ENCODE data around the gene YTHDC2. TPM values are rescaled to one million over a fixed set of nuclear protein-coding genes. Genes with fewer than 3 reads are reported as not detected.

Gene YTHDC2
- total RNA-seq, 4 donors from 2014 or later: 39.8 to 50.3 (median 41.5) TPM

GRCh38 chr5:113607361-113607760 is 93.9 kb downstream of the YTHDC2 start:
- Histone ChIP-seq H3K27me3 (no peaks in the 10 kb centered on the region), H3K36me3 (no peaks in the 10 kb centered on the region), H3K27ac (no peak overlapping the region), H3K4me1 (peaks cover 0 to 7% (median 0%) of the 10 kb centered on the region in 4 donors), H3K9me3 (no peaks in the 10 kb centered on the region), H3K4me3 (no peak overlapping the region)
- DNase-seq (ENCODE audit: low spot score in 2 of 2): no peak
- WGBS, 2 donors: 69 to 83% methylated on average over 3 of the region's 3 CpGs
- TF ChIP-seq POLR2A (IDR thresholded peaks at IDR 0.05) (no peak), EP300 (IDR thresholded peaks at IDR 0.05) (no peak)

- Histone ChIP-seq H3K9me3 (no peaks in the 10 kb centered on the region), H3K4me1 (peaks cover 0 to 7% (median 0%) of the 10 kb centered on the region in 4 donors), H3K4me3 (no peak overlapping the region), H3K36me3 (no peaks in the 10 kb centered on the region), H3K27me3 (no peaks in the 10 kb centered on the region), H3K27ac (no peak overlapping the region)
- DNase-seq (ENCODE audit: low spot score in 2 of 2): no peak
- WGBS, 2 donors: 58 to 63% methylated on average over 3 of the region's 3 CpGs
- TF ChIP-seq CTCF (IDR thresholded peaks at IDR 0.05) (no peak), EP300 (IDR thresholded peaks at IDR 0.05) (no peak), POLR2A (IDR thresholded peaks at IDR 0.05) (no peak)
These were observed 94.7 kb downstream of the YTHDC2 start for GRCh38 chr5:113608113-113608596.

GRCh38 chr5:113612060-113612496 is 98.6 kb downstream of the YTHDC2 start:
- Histone ChIP-seq H3K27ac (no peak overlapping the region), H3K27me3 (no peaks in the 10 kb centered on the region), H3K4me1 (no peaks in the 10 kb centered on the region), H3K9me3 (no peaks in the 10 kb centered on the region), H3K36me3 (no peaks in the 10 kb centered on the region), H3K4me3 (no peak overlapping the region)
- TF ChIP-seq POLR2A (IDR thresholded peaks at IDR 0.05) (no peak), CTCF (IDR thresholded peaks at IDR 0.05) (peak; percentile 48 to 71 (median 54))
- no peak for DNase-seq (ENCODE audit: low spot score in 2 of 2)
- 1 to 3% methylated on average over 4 of the region's 4 CpGs for WGBS, 2 donors

- DNase-seq (ENCODE audit: low spot score in 2 of 2): no peak
- Histone ChIP-seq H3K9me3 (no peaks in the 10 kb centered on the region), H3K4me1 (no peaks in the 10 kb centered on the region), H3K27ac (no peak overlapping the region), H3K36me3 (no peaks in the 10 kb centered on the region), H3K27me3 (no peaks in the 10 kb centered on the region), H3K4me3 (no peak overlapping the region)
- 28 to 41% methylated on average over 1 of the region's 1 CpG for WGBS, 2 donors
- no peak for TF ChIP-seq CTCF (IDR thresholded peaks at IDR 0.05)
- TF ChIP-seq EP300 (IDR thresholded peaks at IDR 0.05): no peak
- no peak for TF ChIP-seq POLR2A (IDR thresholded peaks at IDR 0.05)
These were observed 100.7 kb downstream of the YTHDC2 start for GRCh38 chr5:113614191-113614590.

- no peaks in the 10 kb centered on the region for H3K9me3 ChIP-seq
- H3K4me1 ChIP-seq: no peaks in the 10 kb centered on the region
- WGBS, 2 donors: 32% methylated on average over 2 of the region's 2 CpGs
- H3K27me3 ChIP-seq: no peaks in the 10 kb centered on the region
- no peaks in the 10 kb centered on the region for H3K36me3 ChIP-seq
- no peak for TF ChIP-seq POLR2A (IDR thresholded peaks at IDR 0.05)
- no peak for TF ChIP-seq CTCF (IDR thresholded peaks at IDR 0.05)
- no peak for TF ChIP-seq EP300 (IDR thresholded peaks at IDR 0.05)
- no peak overlapping the region for H3K4me3 ChIP-seq
- H3K27ac ChIP-seq: no peak overlapping the region
- no peak for DNase-seq (ENCODE audit: low spot score in 2 of 2)
These were observed 102.2 kb downstream of the YTHDC2 start for GRCh38 chr5:113615708-113616107.
